ENCODE results near the gene OLFM4. TPM values are rescaled to one million over a fixed set of nuclear protein-coding genes. Genes with fewer than 3 reads are reported as not detected.
A peak's percentile ranks its signal among the peaks of the same experiment; 100 is the strongest.

OLFM4 gene
- total and polyA plus RNA-seq, 2 of the 8 experiments (the other 6 are each of a cell fraction or from before 2014, with no cell fraction given): not detected

- H3K18ac ChIP-seq (ENCODE audit: extremely low read depth, low read length): no peak overlapping the region
- H2BK120ac ChIP-seq (replicated peaks; ENCODE audit: low read depth, low read length): no peak overlapping the region
- no peaks in the 10 kb centered on the region for H3K9me3 ChIP-seq (ENCODE audit: insufficient read depth in 2 of 2, low read depth in 1 of 2, low read length in 1 of 2)
- H3K79me1 ChIP-seq (ENCODE audit: low read depth, low read length): no peaks in the 10 kb centered on the region
- H3K4me1 ChIP-seq (replicated peaks in 1 of 4; ENCODE audit: control insufficient read depth in 3 of 4, insufficient read depth in 4 of 4, low read length in 3 of 4): peaks cover 0 to 9% (median 6%) of the 10 kb centered on the region in 4 experiments; a peak in 5 of 7 replicates
- no peak overlapping the region for H4K8ac ChIP-seq (ENCODE audit: extremely low read depth, insufficient read depth, low read length)
- H3K9ac ChIP-seq (replicated peaks in 1 of 4; ENCODE audit: extremely low read depth in 1 of 4, low read depth in 3 of 4, low read length in 3 of 4): peak overlapping the region in 1 of 4 experiments; percentile 14; a peak in 1 of 7 replicates
- H3K79me2 ChIP-seq (ENCODE audit: control insufficient read depth in 1 of 2, insufficient read depth in 2 of 2, low read length in 2 of 2): no peaks in the 10 kb centered on the region
- H3K23ac ChIP-seq (ENCODE audit: insufficient read length): no peak overlapping the region
- WGBS, 2 experiments (ENCODE audit: extremely low coverage in 1 of 2, insufficient coverage in 1 of 2, insufficient read length in 1 of 2, insufficient replicate concordance in 2 of 2, low coverage in 1 of 2, low lambda C conversion rate in 2 of 2, missing lambda C conversion rate in 1 of 2): 65% methylated on average over 1 of the region's 1 CpG; no CpG with 5 or more reads in 1 of the 2 experiments
- H3K4me3 ChIP-seq (ENCODE audit: extremely low read depth in 1 of 4, insufficient read depth in 2 of 4, low read depth in 3 of 4, low read length in 4 of 4): no peak overlapping the region
- H3K23me2 ChIP-seq (ENCODE audit: low read depth, low read length): no peaks in the 10 kb centered on the region; the same call in 1 of the 2 replicates
- DNase-seq (ENCODE audit: low read depth in 1 of 2, low spot score in 2 of 2): no peak
- no peak overlapping the region for H3K56ac ChIP-seq (replicated peaks; ENCODE audit: insufficient read length, low read depth, low read length)
- H4K91ac ChIP-seq (replicated peaks; ENCODE audit: insufficient read length, low read length): no peak overlapping the region
- no peak overlapping the region for H3K4ac ChIP-seq (replicated peaks; ENCODE audit: insufficient read length, low read depth, low read length)
- no peak overlapping the region for H4K5ac ChIP-seq (ENCODE audit: insufficient read length, low read depth, low read length)
- no peak overlapping the region for H2BK5ac ChIP-seq (ENCODE audit: low read depth, low read length)
- ChIA-PET CTCF (ENCODE audit: partially characterized antibody) (interaction anchor here (1.1 kb wide), 1 partner anchor 169 kb away, joined by 4 read pairs; no protein-coding TSS in a partner anchor), POLR2A (ENCODE audit: partially characterized antibody) (no interaction called here)
- H2BK15ac ChIP-seq (ENCODE audit: low read length): no peak overlapping the region
- no peaks in the 10 kb centered on the region for H4K20me1 ChIP-seq (replicated peaks in 1 of 2; ENCODE audit: control insufficient read depth in 1 of 2, insufficient read depth in 2 of 2, low read length in 2 of 2)
- H3K14ac ChIP-seq (ENCODE audit: insufficient read length): no peak overlapping the region
- no peaks in the 10 kb centered on the region for H3K36me3 ChIP-seq (ENCODE audit: control insufficient read depth in 2 of 4, insufficient read depth in 4 of 4, low read length in 3 of 4)
- FAIRE-seq: no peak
- no peak overlapping the region for H2AK5ac ChIP-seq (ENCODE audit: low read depth, low read length)
- no peak overlapping the region for H2BK12ac ChIP-seq (ENCODE audit: low read depth, low read length)
- H2BK20ac ChIP-seq (ENCODE audit: low read length): no peak overlapping the region
- H3K4me2 ChIP-seq (ENCODE audit: insufficient read depth in 1 of 2, low read depth in 2 of 2, low read length in 2 of 2): no peak overlapping the region
- no peak overlapping the region for H3K27ac ChIP-seq (ENCODE audit: low read depth, low read length)
- H2AFZ ChIP-seq (ENCODE audit: low read length): no peak overlapping the region
- no peaks in the 10 kb centered on the region for H3K27me3 ChIP-seq (replicated peaks in 1 of 4; ENCODE audit: control insufficient read depth in 3 of 4, extremely low read depth in 1 of 4, insufficient read depth in 3 of 4, low read length in 3 of 4)
- no peak for TF ChIP-seq PHF8 (conservative IDR thresholded peaks at IDR 0.05; ENCODE audit: low read depth, low read length)
- no peak for TF ChIP-seq HDAC2 (IDR thresholded peaks at IDR 0.05; ENCODE audit: borderline replicate concordance in 1 of 2, low read depth in 2 of 2, low read length in 2 of 2)
- no peak for TF ChIP-seq CEBPB (IDR thresholded peaks at IDR 0.05; ENCODE audit: low read depth, low read length)
- no peak for TF ChIP-seq POLR2AphosphoS5 (IDR thresholded peaks at IDR 0.05; ENCODE audit: low read depth, low read length)
- TF ChIP-seq ATF2 (IDR thresholded peaks at IDR 0.05; ENCODE audit: low read length): no peak
- TF ChIP-seq SP4 (IDR thresholded peaks at IDR 0.05; ENCODE audit: low read length): no peak
- no peak for TF ChIP-seq ASH2L (IDR thresholded peaks at IDR 0.05; ENCODE audit: low read length)
- TF ChIP-seq CREB1 (IDR thresholded peaks at IDR 0.05): no peak
- TF ChIP-seq MAFK (IDR thresholded peaks at IDR 0.05; ENCODE audit: low read depth, low read length): no peak
- TF ChIP-seq POLR2A (IDR thresholded peaks at IDR 0.05; ENCODE audit: control extremely low read depth in 1 of 2, low read depth in 2 of 2, low read length in 2 of 2): no peak
- no peak for TF ChIP-seq TBP (IDR thresholded peaks at IDR 0.05; ENCODE audit: low read depth, low read length)
- TF ChIP-seq JUND (IDR thresholded peaks at IDR 0.05; ENCODE audit: low read length): no peak
Observed at GRCh38 chr13:53073711-53074110, 45.1 kb downstream of the OLFM4 start.
